Neural progenitor cell (in vitro differentiated cells): ENCODE measurements around the gene GAL3ST3. TPM values are rescaled to one million over a fixed set of nuclear protein-coding genes. Genes with fewer than 3 reads are reported as not detected.
A peak's percentile ranks its signal among the peaks of the same experiment; 100 is the strongest.

Experiments used
- DNase-seq: peaks from one replicate; pipeline ENCODE4 v3.0.0-alpha.2; 2016; ENCODE audit warnings: low spot score
- H2AFZ ChIP-seq: fragments of 200-600 bp; sonication (generic); replicated peaks from 2 replicates; pipeline ENCODE4 v1.6.1; 2016; ENCODE audit warnings: antibody characterized with exemption
- H3F3A ChIP-seq: fragments of 200-600 bp; sonication (generic); 2 replicates; pipeline ENCODE4 v1.6.1; 2016; ENCODE audit warnings: antibody characterized with exemption, low read depth
- H3K27ac ChIP-seq: fragments of 200-600 bp; sonication (generic); 2 replicates; pipeline ENCODE4 v1.5.1; 2016; ENCODE audit warnings: mild to moderate bottlenecking
- H3K27me3 ChIP-seq: fragments of 200-600 bp; sonication (generic); 2 replicates; pipeline ENCODE4 v1.6.1; 2016; ENCODE audit warnings: mild to moderate bottlenecking, moderate library complexity
- H3K36me3 ChIP-seq: fragments of 200-600 bp; sonication (generic); 2 replicates; pipeline ENCODE4 v1.5.1; 2016
- H3K4me1 ChIP-seq: fragments of 200-600 bp; sonication (generic); 2 replicates; pipeline ENCODE4 v1.6.1; 2016; ENCODE audit warnings: mixed run types
- H3K4me2 ChIP-seq: fragments of 200-600 bp; sonication (generic); 2 replicates; pipeline ENCODE4 v1.6.1; 2016
- H3K4me3 ChIP-seq: fragments of 200-600 bp; sonication (generic); 2 replicates; pipeline ENCODE4 v1.5.1; 2016
- H3K79me2 ChIP-seq: fragments of 200-600 bp; sonication (generic); 2 replicates; pipeline ENCODE4 v1.6.1; 2016; ENCODE audit warnings: low read depth
- H3K9ac ChIP-seq: fragments of 200-600 bp; sonication (generic); 2 replicates; pipeline ENCODE4 v1.6.1; 2016
- H3K9me3 ChIP-seq: fragments of 200-600 bp; sonication (generic); 2 replicates; pipeline ENCODE4 v1.5.1; 2016; ENCODE audit warnings: low read depth
- H4K20me1 ChIP-seq: fragments of 200-600 bp; sonication (generic); 2 replicates; pipeline ENCODE4 v1.6.1; 2016; ENCODE audit warnings: low read depth
- H3K27ac Mint-ChIP-seq: 3 replicates; pipeline ENCODE4 v1.8.0; 2021; ENCODE audit warnings: mixed read lengths
- H3K27me3 Mint-ChIP-seq: 2 replicates; pipeline ENCODE4 v1.8.0; 2022; ENCODE audit warnings: low read depth, mild to moderate bottlenecking, inconsistent platforms, moderate library complexity, mixed read lengths; ENCODE audit not compliant: insufficient read depth
- H3K36me3 Mint-ChIP-seq: 3 replicates; pipeline ENCODE4 v1.8.0; 2021; ENCODE audit warnings: mixed read lengths
- H3K4me1 Mint-ChIP-seq: 3 replicates; pipeline ENCODE4 v1.8.0; 2021; ENCODE audit warnings: mixed read lengths
- H3K4me3 Mint-ChIP-seq: 3 replicates; pipeline ENCODE4 v1.8.0; 2021; ENCODE audit warnings: mild to moderate bottlenecking, moderate library complexity, mixed read lengths
- H3K9me3 Mint-ChIP-seq: 3 replicates; pipeline ENCODE4 v1.8.0; 2020; ENCODE audit warnings: mixed read lengths
- CTCF ChIP-seq: fragments of 200-600 bp; sonication (generic); IDR thresholded peaks from 2 replicates; pipeline ENCODE4 v1.5.1; 2017; ENCODE audit warnings: antibody characterized with exemption, mild to moderate bottlenecking
- EZH2 ChIP-seq: fragments of 200-600 bp; sonication (generic); IDR thresholded peaks from 2 replicates; pipeline ENCODE4 v1.6.1; 2017; ENCODE audit warnings: antibody characterized with exemption, mild to moderate bottlenecking, moderate library complexity
- EZH2phosphoT487 ChIP-seq: fragments of 200-600 bp; sonication (generic); IDR thresholded peaks from 2 replicates; pipeline ENCODE4 v1.6.1; 2017; ENCODE audit warnings: antibody characterized with exemption
- total RNA-seq: library from RNA; depleted of rRNA; stranded (reverse); fragments of >200 nt; gene quantifications from 2 replicates; pipeline ENCODE4 v1.2.3, GENCODE V29; 2015; ENCODE audit warnings: low replicate concordance

The GAL3ST3 gene
- total RNA-seq, 1 donor from 2014 or later = 8.5 TPM

GRCh38 chr11:66050581-66051231 is 1.7 kb upstream of the GAL3ST3 start:
- no peak overlapping the region for H2AFZ ChIP-seq
- peak overlapping the region; percentile 87 for H3K4me2 ChIP-seq
- peaks cover 42% of the 10 kb centered on the region for H3K4me1 Mint-ChIP-seq
- peak overlapping the region; percentile 96 for H3K4me3 Mint-ChIP-seq
- peaks cover 52% of the 10 kb centered on the region for H3K79me2 ChIP-seq
- peaks cover 22% of the 10 kb centered on the region for H3K4me1 ChIP-seq
- H4K20me1 ChIP-seq = peaks cover 11% of the 10 kb centered on the region
- H3K27ac ChIP-seq = peak overlapping the region; percentile 92
- H3K27me3 ChIP-seq = no peaks in the 10 kb centered on the region
- peak overlapping the region; percentile 80 for H3K4me3 ChIP-seq
- peak overlapping the region; percentile 38 for H3K9ac ChIP-seq
- H3K36me3 ChIP-seq = peaks cover 4% of the 10 kb centered on the region
- DNase-seq = no peak
- no peaks in the 10 kb centered on the region for H3K9me3 Mint-ChIP-seq
- H3F3A ChIP-seq = peaks cover 32% of the 10 kb centered on the region
- H3K27me3 Mint-ChIP-seq = no peaks in the 10 kb centered on the region
- H3K27ac Mint-ChIP-seq = peak overlapping the region; percentile 99
- no peaks in the 10 kb centered on the region for H3K9me3 ChIP-seq
- H3K36me3 Mint-ChIP-seq = peaks cover 14% of the 10 kb centered on the region
- TF ChIP-seq EZH2 (no peak), CTCF (peak; percentile 3)

- H3K4me3 ChIP-seq = peak overlapping the region; percentile 86
Measured at GRCh38 chr11:66047541-66048365, 1.2 kb downstream of the GAL3ST3 start.

GRCh38 chr11:66046901-66047300 is 2.1 kb downstream of the GAL3ST3 start:
- H3K9me3 Mint-ChIP-seq = peaks cover 2% of the 10 kb centered on the region
- no peak overlapping the region for H3K4me2 ChIP-seq
- H3K4me1 Mint-ChIP-seq = peaks cover 38% of the 10 kb centered on the region
- H3K27ac ChIP-seq = no peak overlapping the region
- no peak overlapping the region for H3K9ac ChIP-seq
- peaks cover 4% of the 10 kb centered on the region for H3K36me3 ChIP-seq
- no peaks in the 10 kb centered on the region for H3K9me3 ChIP-seq
- H3K27me3 Mint-ChIP-seq = no peaks in the 10 kb centered on the region
- peaks cover 23% of the 10 kb centered on the region for H3K79me2 ChIP-seq
- H3K4me1 ChIP-seq = peaks cover 24% of the 10 kb centered on the region
- H3K27me3 ChIP-seq = no peaks in the 10 kb centered on the region
- H3F3A ChIP-seq = peaks cover 43% of the 10 kb centered on the region
- no peak overlapping the region for H3K4me3 ChIP-seq
- H3K36me3 Mint-ChIP-seq = peaks cover 2% of the 10 kb centered on the region
- no peak overlapping the region for H3K27ac Mint-ChIP-seq
- no peak for DNase-seq
- H4K20me1 ChIP-seq = peaks cover 5% of the 10 kb centered on the region
- H2AFZ ChIP-seq = no peak overlapping the region
- TF ChIP-seq EZH2 = no peak
- no peak for TF ChIP-seq CTCF
- no peak for TF ChIP-seq EZH2phosphoT487
- H3K4me3 Mint-ChIP-seq = peak overlapping the region; percentile 63

More at GRCh38 chr11:66047541-66048365, 1.2 kb downstream of the GAL3ST3 start:
- H3K9ac ChIP-seq = no peak overlapping the region
- peaks cover 24% of the 10 kb centered on the region for H3K4me1 ChIP-seq
- DNase-seq = no peak
- H2AFZ ChIP-seq = no peak overlapping the region
- peak overlapping the region; percentile 94 for H3K4me2 ChIP-seq
- Mint-ChIP-seq H3K9me3 (peaks cover 2% of the 10 kb centered on the region), H3K4me1 (peaks cover 43% of the 10 kb centered on the region), H3K27me3 (no peaks in the 10 kb centered on the region), H3K27ac (no peak overlapping the region), H3K4me3 (peak overlapping the region; percentile 90), H3K36me3 (peaks cover 3% of the 10 kb centered on the region)
- H3K27ac ChIP-seq = no peak overlapping the region
- no peaks in the 10 kb centered on the region for H3K27me3 ChIP-seq
- H3K36me3 ChIP-seq = peaks cover 4% of the 10 kb centered on the region
- TF ChIP-seq CTCF = no peak
- peaks cover 8% of the 10 kb centered on the region for H4K20me1 ChIP-seq
- H3F3A ChIP-seq = peaks cover 43% of the 10 kb centered on the region
- H3K9me3 ChIP-seq = no peaks in the 10 kb centered on the region
- H3K79me2 ChIP-seq = peaks cover 29% of the 10 kb centered on the region
